ENCODE results near the gene FGF22. TPM values are rescaled to one million over a fixed set of nuclear protein-coding genes. Genes with fewer than 3 reads are reported as not detected.
A peak's percentile ranks its signal among the peaks of the same experiment; 100 is the strongest.

Gene FGF22
- polyA plus RNA-seq, 2 of the 4 experiments (the other 2 are of a cell fraction) = 0.13 to 1.0 TPM

GRCh38 chr19:623974-624373, 15.7 kb upstream of the FGF22 start (continued):
- TF ChIP-seq RNF2 (IDR thresholded peaks at IDR 0.05; ENCODE audit: borderline replicate concordance, low read depth) (no peak), REST (IDR thresholded peaks at IDR 0.05) (no peak), CBX2 (IDR thresholded peaks at IDR 0.05; ENCODE audit: borderline replicate concordance, low read depth) (no peak), BHLHE40 (IDR thresholded peaks at IDR 0.05; ENCODE audit: low read depth, low read length) (no peak), CBX8 (IDR thresholded peaks at IDR 0.05) (no peak), HOXB5 (CRISPR knock-in tag; IDR thresholded peaks at IDR 0.05) (no peak), CHD2 (IDR thresholded peaks at IDR 0.05; ENCODE audit: low read length, partially characterized antibody) (no peak), MAZ (IDR thresholded peaks at IDR 0.05; ENCODE audit: borderline replicate concordance, low read depth, low read length) (no peak), ZFP36 (IDR thresholded peaks at IDR 0.05; ENCODE audit: borderline replicate concordance, partially characterized antibody) (no peak), E2F6 (IDR thresholded peaks at IDR 0.05; ENCODE audit: borderline replicate concordance, low read depth) (no peak), ZSCAN20 (CRISPR knock-in tag; IDR thresholded peaks at IDR 0.05) (no peak), HOXB13 (CRISPR knock-in tag; IDR thresholded peaks at IDR 0.05; ENCODE audit: low read depth) (no peak), POLR2AphosphoS2 (conservative IDR thresholded peaks at IDR 0.05; ENCODE audit: low read length) (no peak), HMGXB4 (CRISPR knock-in tag; IDR thresholded peaks at IDR 0.05; ENCODE audit: borderline replicate concordance) (no peak), TFCP2L1 (CRISPR knock-in tag; IDR thresholded peaks at IDR 0.05) (no peak), TP53 (CRISPR knock-in tag; IDR thresholded peaks at IDR 0.05) (no peak), HDAC2 (IDR thresholded peaks at IDR 0.05) (no peak), ZC3H11A (IDR thresholded peaks at IDR 0.05) (no peak), ESRRA (IDR thresholded peaks at IDR 0.05; ENCODE audit: borderline replicate concordance, low read length) (no peak), RARB (CRISPR knock-in tag; IDR thresholded peaks at IDR 0.05) (peak; percentile 56; the same call in 1 of the 2 replicates), CHD4 (IDR thresholded peaks at IDR 0.05; ENCODE audit: borderline replicate concordance) (no peak), BCL3 (IDR thresholded peaks at IDR 0.05) (peak; percentile 51; the same call in 1 of the 3 replicates), ATOH8 (CRISPR knock-in tag; IDR thresholded peaks at IDR 0.05; ENCODE audit: low read depth) (no peak), MYC (IDR thresholded peaks at IDR 0.05; ENCODE audit: borderline replicate concordance, low read length) (no peak), RFX5 (IDR thresholded peaks at IDR 0.05) (no peak), EHF (CRISPR knock-in tag; IDR thresholded peaks at IDR 0.05) (no peak), MAX (IDR thresholded peaks at IDR 0.05) (peak; percentile 91), PBX3 (IDR thresholded peaks at IDR 0.05) (no peak), POLR2A (IDR thresholded peaks at IDR 0.05; ENCODE audit: low read length) (no peak), KDM1A (IDR thresholded peaks at IDR 0.05; ENCODE audit: low read depth) (no peak)
